Astrocyte of the cerebellum (primary cell): ENCODE data around the gene KLHL1.

Experiments used
- DNase-seq: peaks from one replicate; pipeline ENCODE4 v3.0.0-alpha.2; 2011; ENCODE audit warnings: low read depth
- H3K4me3 ChIP-seq: 2 replicates; pipeline ENCODE4 v1.5.1; 2011; ENCODE audit warnings: mild to moderate bottlenecking, low read depth, low read length, moderate library complexity
- in situ Hi-C: cut with HindIII; loops from 2 replicates; pipeline ENCODE4 v1.10.0; 2017; ENCODE audit warnings: low sequenced_read_pairs
- TF ChIP-seq, protein P1 (sequence below): IDR thresholded peaks from 2 replicates; pipeline ENCODE4 v1.5.1; 2012; ENCODE audit warnings: low read length, low read depth, moderate library complexity, mild to moderate bottlenecking; ENCODE audit errors: missing control alignments

KLHL1 gene

DNA sequence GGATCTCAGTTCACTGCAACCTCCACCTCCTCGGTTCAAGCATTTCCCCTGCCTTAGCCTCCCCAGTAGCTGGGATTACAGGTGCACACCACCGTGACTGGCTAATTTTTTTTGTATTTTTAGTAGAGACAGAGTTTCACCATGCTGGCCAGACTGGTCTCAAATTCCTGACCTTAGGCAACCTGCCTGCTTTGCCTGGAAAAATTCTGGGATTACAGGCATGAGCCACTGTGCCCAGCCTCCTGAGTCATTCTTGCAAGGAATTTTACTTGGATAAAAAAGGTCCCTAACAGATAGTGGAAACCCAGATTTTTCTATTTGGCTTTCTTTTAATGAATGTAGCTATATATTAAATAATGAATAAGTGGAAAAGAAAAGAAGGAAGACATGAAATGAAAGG is 450.6 kb downstream of the KLHL1 start:
- in situ Hi-C loops = loop anchor here (5.0 kb wide), 1 partner anchor 90 kb away; no protein-coding TSS in a partner anchor
- no peak for DNase-seq
- TF ChIP-seq, protein P1, sequence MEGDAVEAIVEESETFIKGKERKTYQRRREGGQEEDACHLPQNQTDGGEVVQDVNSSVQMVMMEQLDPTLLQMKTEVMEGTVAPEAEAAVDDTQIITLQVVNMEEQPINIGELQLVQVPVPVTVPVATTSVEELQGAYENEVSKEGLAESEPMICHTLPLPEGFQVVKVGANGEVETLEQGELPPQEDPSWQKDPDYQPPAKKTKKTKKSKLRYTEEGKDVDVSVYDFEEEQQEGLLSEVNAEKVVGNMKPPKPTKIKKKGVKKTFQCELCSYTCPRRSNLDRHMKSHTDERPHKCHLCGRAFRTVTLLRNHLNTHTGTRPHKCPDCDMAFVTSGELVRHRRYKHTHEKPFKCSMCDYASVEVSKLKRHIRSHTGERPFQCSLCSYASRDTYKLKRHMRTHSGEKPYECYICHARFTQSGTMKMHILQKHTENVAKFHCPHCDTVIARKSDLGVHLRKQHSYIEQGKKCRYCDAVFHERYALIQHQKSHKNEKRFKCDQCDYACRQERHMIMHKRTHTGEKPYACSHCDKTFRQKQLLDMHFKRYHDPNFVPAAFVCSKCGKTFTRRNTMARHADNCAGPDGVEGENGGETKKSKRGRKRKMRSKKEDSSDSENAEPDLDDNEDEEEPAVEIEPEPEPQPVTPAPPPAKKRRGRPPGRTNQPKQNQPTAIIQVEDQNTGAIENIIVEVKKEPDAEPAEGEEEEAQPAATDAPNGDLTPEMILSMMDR = no peak
- H3K4me3 ChIP-seq = no peak overlapping the region

DNA sequence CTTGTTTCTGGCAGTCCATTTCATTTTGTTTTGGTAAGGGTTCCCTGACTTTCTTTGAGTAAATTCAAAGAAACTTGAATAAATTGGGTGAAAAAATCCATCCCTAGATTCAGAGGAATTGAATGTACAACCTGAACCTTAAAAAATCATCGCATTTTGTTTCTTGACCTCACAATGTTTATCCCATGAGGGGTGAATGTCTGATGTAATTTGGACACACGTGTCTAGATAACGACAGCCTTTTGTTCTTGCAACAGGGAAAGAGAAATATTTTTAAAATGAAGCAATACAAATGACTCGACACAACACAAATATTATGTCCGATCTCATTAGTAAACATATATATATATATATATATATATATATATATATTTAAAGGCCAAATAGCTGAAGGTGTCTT is 453.9 kb downstream of the KLHL1 start:
- in situ Hi-C loops = no loop called here
- DNase-seq = no peak
- H3K4me3 ChIP-seq = no peak overlapping the region
- TF ChIP-seq, protein P1 = no peak
